ENCODE measurements around the gene NPPC. TPM values are rescaled to one million over a fixed set of nuclear protein-coding genes. Genes with fewer than 3 reads are reported as not detected.

Gene NPPC
- total RNA-seq, 1 donor from 2014 or later: not detected

GRCh38 chr2:231890896-231891513, 35.2 kb downstream of the NPPC start:
- TF ChIP-seq, protein P1, sequence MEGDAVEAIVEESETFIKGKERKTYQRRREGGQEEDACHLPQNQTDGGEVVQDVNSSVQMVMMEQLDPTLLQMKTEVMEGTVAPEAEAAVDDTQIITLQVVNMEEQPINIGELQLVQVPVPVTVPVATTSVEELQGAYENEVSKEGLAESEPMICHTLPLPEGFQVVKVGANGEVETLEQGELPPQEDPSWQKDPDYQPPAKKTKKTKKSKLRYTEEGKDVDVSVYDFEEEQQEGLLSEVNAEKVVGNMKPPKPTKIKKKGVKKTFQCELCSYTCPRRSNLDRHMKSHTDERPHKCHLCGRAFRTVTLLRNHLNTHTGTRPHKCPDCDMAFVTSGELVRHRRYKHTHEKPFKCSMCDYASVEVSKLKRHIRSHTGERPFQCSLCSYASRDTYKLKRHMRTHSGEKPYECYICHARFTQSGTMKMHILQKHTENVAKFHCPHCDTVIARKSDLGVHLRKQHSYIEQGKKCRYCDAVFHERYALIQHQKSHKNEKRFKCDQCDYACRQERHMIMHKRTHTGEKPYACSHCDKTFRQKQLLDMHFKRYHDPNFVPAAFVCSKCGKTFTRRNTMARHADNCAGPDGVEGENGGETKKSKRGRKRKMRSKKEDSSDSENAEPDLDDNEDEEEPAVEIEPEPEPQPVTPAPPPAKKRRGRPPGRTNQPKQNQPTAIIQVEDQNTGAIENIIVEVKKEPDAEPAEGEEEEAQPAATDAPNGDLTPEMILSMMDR (IDR thresholded peaks at IDR 0.05): no peak
- Mint-ChIP-seq H3K4me3 (ENCODE audit: unreplicated experiment) (no peak overlapping the region), H3K36me3 (ENCODE audit: unreplicated experiment) (no peaks in the 10 kb centered on the region), H3K27ac (ENCODE audit: unreplicated experiment) (no peak overlapping the region), H3K4me1 (ENCODE audit: unreplicated experiment) (no peaks in the 10 kb centered on the region), H3K27me3 (ENCODE audit: unreplicated experiment) (peaks cover 29% of the 10 kb centered on the region), H3K9me3 (ENCODE audit: unreplicated experiment) (no peaks in the 10 kb centered on the region)
- no peak for DNase-seq (ENCODE audit: extremely low spot score, unreplicated experiment)

DNA sequence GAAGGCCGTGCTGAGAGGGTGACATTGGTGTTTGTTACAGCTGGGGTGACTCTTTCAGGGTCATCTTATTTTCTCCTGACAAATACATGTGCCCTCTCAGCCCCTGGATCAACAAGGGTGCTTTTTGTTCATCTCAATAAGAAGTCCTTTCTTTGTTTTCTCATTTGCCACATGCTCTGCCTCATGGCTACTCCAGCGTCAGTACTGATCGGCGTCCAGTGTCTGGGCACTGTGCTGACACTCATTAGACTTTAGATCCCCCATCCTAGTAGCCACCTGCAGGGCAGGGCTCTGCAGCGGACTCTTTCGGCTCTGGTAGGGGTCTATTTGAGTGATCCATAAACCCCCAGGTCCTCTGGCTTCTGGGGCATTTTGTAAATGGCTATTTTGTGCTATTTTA, 38.4 kb downstream of the NPPC start:
- Mint-ChIP-seq H3K27me3 (ENCODE audit: unreplicated experiment) (peaks cover 53% of the 10 kb centered on the region), H3K4me1 (ENCODE audit: unreplicated experiment) (no peaks in the 10 kb centered on the region), H3K27ac (ENCODE audit: unreplicated experiment) (no peak overlapping the region), H3K36me3 (ENCODE audit: unreplicated experiment) (no peaks in the 10 kb centered on the region), H3K9me3 (ENCODE audit: unreplicated experiment) (no peaks in the 10 kb centered on the region), H3K4me3 (ENCODE audit: unreplicated experiment) (no peak overlapping the region)
- DNase-seq (ENCODE audit: extremely low spot score, unreplicated experiment): no peak
- TF ChIP-seq, protein P1 (IDR thresholded peaks at IDR 0.05): no peak

GRCh38 chr2:231886071-231886681, 40.0 kb downstream of the NPPC start:
- DNase-seq (ENCODE audit: extremely low spot score, unreplicated experiment): no peak
- Mint-ChIP-seq H3K27me3 (ENCODE audit: unreplicated experiment) (peaks cover 58% of the 10 kb centered on the region), H3K36me3 (ENCODE audit: unreplicated experiment) (no peaks in the 10 kb centered on the region), H3K27ac (ENCODE audit: unreplicated experiment) (no peak overlapping the region), H3K4me1 (ENCODE audit: unreplicated experiment) (no peaks in the 10 kb centered on the region), H3K4me3 (ENCODE audit: unreplicated experiment) (no peak overlapping the region), H3K9me3 (ENCODE audit: unreplicated experiment) (no peaks in the 10 kb centered on the region)
- TF ChIP-seq, protein P1 (IDR thresholded peaks at IDR 0.05): no peak

DNA sequence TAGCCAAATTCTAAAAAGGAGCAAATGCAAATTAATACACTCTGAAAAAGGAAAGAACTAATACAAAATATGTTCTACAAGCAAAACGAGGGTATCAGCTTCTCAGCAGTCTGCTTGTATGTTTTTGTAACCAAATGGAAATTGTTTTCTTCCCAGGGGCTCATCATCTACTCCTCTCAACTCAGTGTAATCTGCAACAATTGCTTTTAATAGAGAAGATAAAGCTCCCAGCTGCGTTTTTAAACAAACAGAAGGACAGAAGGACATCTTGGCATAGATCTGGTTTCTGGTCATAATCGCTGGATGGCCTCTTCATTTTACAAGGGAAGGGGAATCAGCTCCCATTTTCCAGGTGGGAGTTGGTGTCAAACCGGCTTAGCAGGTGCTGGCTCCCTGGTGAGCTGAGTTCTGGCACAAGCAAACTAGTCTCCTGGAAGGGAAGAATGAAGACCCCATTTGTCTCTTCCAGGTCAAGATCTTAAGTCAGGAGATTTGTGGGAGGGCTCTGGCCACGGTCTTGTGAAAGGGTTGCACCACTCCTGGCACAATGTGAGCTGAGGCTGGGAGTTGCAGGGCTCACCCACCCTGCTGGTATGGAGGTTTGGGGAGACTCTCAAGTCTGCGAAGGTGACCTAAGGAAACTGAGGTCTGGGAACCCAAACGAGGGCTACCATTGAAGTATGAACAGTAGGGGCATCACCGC, 41.6 kb downstream of the NPPC start:
- no peaks in the 10 kb centered on the region for H3K9me3 Mint-ChIP-seq (ENCODE audit: unreplicated experiment)
- no peak overlapping the region for H3K4me3 Mint-ChIP-seq (ENCODE audit: unreplicated experiment)
- no peaks in the 10 kb centered on the region for H3K36me3 Mint-ChIP-seq (ENCODE audit: unreplicated experiment)
- H3K27me3 Mint-ChIP-seq (ENCODE audit: unreplicated experiment): peaks cover 61% of the 10 kb centered on the region
- H3K4me1 Mint-ChIP-seq (ENCODE audit: unreplicated experiment): no peaks in the 10 kb centered on the region
- TF ChIP-seq, protein P1 (IDR thresholded peaks at IDR 0.05): no peak
- no peak overlapping the region for H3K27ac Mint-ChIP-seq (ENCODE audit: unreplicated experiment)
- DNase-seq (ENCODE audit: extremely low spot score, unreplicated experiment): no peak

GRCh38 chr2:231883468-231883881, 42.7 kb downstream of the NPPC start:
- DNase-seq (ENCODE audit: extremely low spot score, unreplicated experiment): no peak
- Mint-ChIP-seq H3K4me1 (ENCODE audit: unreplicated experiment) (no peaks in the 10 kb centered on the region), H3K36me3 (ENCODE audit: unreplicated experiment) (no peaks in the 10 kb centered on the region), H3K27ac (ENCODE audit: unreplicated experiment) (no peak overlapping the region), H3K4me3 (ENCODE audit: unreplicated experiment) (no peak overlapping the region), H3K27me3 (ENCODE audit: unreplicated experiment) (peaks cover 56% of the 10 kb centered on the region), H3K9me3 (ENCODE audit: unreplicated experiment) (no peaks in the 10 kb centered on the region)
- TF ChIP-seq, protein P1 (IDR thresholded peaks at IDR 0.05): no peak

Data from osteocyte (in vitro differentiated cells).